SK-N-SH (cell line): ENCODE measurements around the gene KIAA1586. TPM values are rescaled to one million over a fixed set of nuclear protein-coding genes. Genes with fewer than 3 reads are reported as not detected.

Experiments used
- CTCF ChIA-PET: fragments of 300-600, 350-600 bp; formaldehyde crosslinking; extraction: SDS; loops from one replicate; lab custom pipeline; 2021; lab: Yijun Ruan, JAX
- POLR2A ChIA-PET: fragments of 350-600 bp; sonication (Branson Sonifier 250); formaldehyde crosslinking; extraction: SDS; loops from one replicate; lab custom pipeline; 2020; ENCODE audit warnings: antibody characterized with exemption, inconsistent platforms; lab: Yijun Ruan, JAX
- DNase-seq: peaks from one replicate; pipeline ENCODE4 v3.0.0; 2012
- H2AFZ ChIP-seq: fragments of 200-600 bp; sonication (generic); 2 replicates; pipeline ENCODE4 v1.8.1; 2016; ENCODE audit warnings: antibody characterized with exemption, mild to moderate bottlenecking, low read depth
- H3F3A ChIP-seq: fragments of 200-600 bp; sonication (generic); replicated peaks from 2 replicates; pipeline ENCODE3; 2016; ENCODE audit warnings: antibody characterized with exemption, mild to moderate bottlenecking; ENCODE audit not compliant: insufficient read depth
- H3K27ac ChIP-seq, 2 experiments: fragments of 200-500 bp in 1 of 2; fragments of 200-600 bp in 1 of 2; sonication (Bioruptor generic) in 1 of 2; sonication (generic), shearing (Covaris generic) in 1 of 2; 2 replicates each; pipeline versions ENCODE4 v1.5.1 to v1.6.1; 2014 to 2016; ENCODE audit warnings: low read depth in 2 of 2, inconsistent platforms in 1 of 2, low read length in 1 of 2, mild to moderate bottlenecking in 1 of 2, mixed read lengths in 1 of 2
- H3K27me3 ChIP-seq: fragments of 200-600 bp; sonication (generic), shearing (Covaris generic); 2 replicates; pipeline ENCODE4 v1.6.1; 2016; ENCODE audit warnings: mixed run types; ENCODE audit not compliant: insufficient read depth
- H3K36me3 ChIP-seq, 2 experiments: fragments of 200-500 bp in 1 of 2; fragments of 200-600 bp in 1 of 2; sonication (Bioruptor generic) in 1 of 2; sonication (generic) in 1 of 2; replicated peaks in 1 of 2; 2 replicates each; pipeline versions ENCODE3 to v1.5.1; 2014 to 2016; ENCODE audit warnings: low read length in 1 of 2, mild to moderate bottlenecking in 1 of 2; ENCODE audit not compliant: insufficient read depth in 2 of 2, control insufficient read depth in 1 of 2
- H3K4me1 ChIP-seq, 2 experiments: fragments of 200-500 bp in 1 of 2; fragments of 200-600 bp in 1 of 2; sonication (Bioruptor generic) in 1 of 2; sonication (generic), shearing (Covaris generic) in 1 of 2; 2 replicates each; pipeline versions ENCODE4 v1.5.1 to v1.6.1; 2014 to 2016; ENCODE audit warnings: low read depth in 1 of 2, low read length in 1 of 2, mixed run types in 1 of 2; ENCODE audit not compliant: insufficient read depth in 2 of 2, control insufficient read depth in 1 of 2
- H3K4me2 ChIP-seq: fragments of 200-600 bp; sonication (generic), shearing (Covaris generic); 2 replicates; pipeline ENCODE4 v1.6.1; 2017; ENCODE audit warnings: mixed run types
- H3K4me3 ChIP-seq, 2 experiments: fragments of 200-500 bp in 1 of 2; fragments of 200-600 bp in 1 of 2; sonication (Bioruptor generic) in 1 of 2; sonication (generic), shearing (Covaris generic) in 1 of 2; 2 replicates each; pipeline versions ENCODE4 v1.5.1 to v1.8.1; 2014 to 2016; ENCODE audit warnings: low read depth in 2 of 2, inconsistent platforms in 1 of 2, low read length in 1 of 2, mild to moderate bottlenecking in 1 of 2, mixed read lengths in 1 of 2, moderate library complexity in 1 of 2
- H3K79me2 ChIP-seq: fragments of 200-600 bp; sonication (generic); 2 replicates; pipeline ENCODE4 v1.8.1; 2017; ENCODE audit warnings: mild to moderate bottlenecking; ENCODE audit not compliant: insufficient read depth
- H3K9ac ChIP-seq: fragments of 200-600 bp; sonication (generic); 2 replicates; pipeline ENCODE4 v1.6.1; 2017; ENCODE audit warnings: mixed run types
- H3K9me2 ChIP-seq: fragments of 200-600 bp; sonication (generic); 2 replicates; pipeline ENCODE4 v1.6.1; 2017; ENCODE audit warnings: mixed run types
- H3K9me3 ChIP-seq: fragments of 200-600 bp; sonication (generic); 2 replicates; pipeline ENCODE4 v1.6.1; 2017; ENCODE audit warnings: mixed run types, mild to moderate bottlenecking, moderate library complexity
- H4K20me1 ChIP-seq: fragments of 200-600 bp; sonication (generic); 2 replicates; pipeline ENCODE4 v1.6.1; 2017; ENCODE audit warnings: mild to moderate bottlenecking, mixed run types; ENCODE audit not compliant: insufficient read depth
- CHD2 ChIP-seq: fragments of 150-350 bp; IDR thresholded peaks from 2 replicates; pipeline ENCODE4 v1.6.1; 2018; ENCODE audit warnings: low read length; ENCODE audit not compliant: partially characterized antibody
- EP300 ChIP-seq, 2 experiments: IDR thresholded peaks; 2 replicates each; pipeline versions ENCODE4 v1.4.0 to v1.6.1; 2012; ENCODE audit warnings: borderline replicate concordance in 1 of 2, low read depth in 1 of 2, low read length in 1 of 2
- EZH2phosphoT487 ChIP-seq: fragments of 200-600 bp; sonication (generic); IDR thresholded peaks from 2 replicates; pipeline ENCODE4 v1.6.1; 2017; ENCODE audit warnings: low read depth, mixed run types, mild to moderate bottlenecking, antibody characterized with exemption, moderate library complexity, borderline replicate concordance
- FOSL2 ChIP-seq: IDR thresholded peaks from 2 replicates; pipeline ENCODE4 v1.4.0; 2012; ENCODE audit warnings: low read depth, mild to moderate bottlenecking, moderate library complexity, borderline replicate concordance
- FOXJ3 ChIP-seq: sonication (generic); formaldehyde crosslinking; IDR thresholded peaks from 2 replicates; pipeline ENCODE4 v1.5.1; 2020; ENCODE audit warnings: mild to moderate bottlenecking, missing genetic modification reagents
- FOXM1 ChIP-seq: IDR thresholded peaks from 2 replicates; pipeline ENCODE4 v1.4.0; 2012; ENCODE audit warnings: low read depth, mild to moderate bottlenecking
- IRF3 ChIP-seq: fragments of 150-350 bp; IDR thresholded peaks from 2 replicates; pipeline ENCODE4 v1.6.1; 2016; ENCODE audit warnings: mild to moderate bottlenecking, low read depth, low read length
- MAX ChIP-seq: IDR thresholded peaks from 2 replicates; pipeline ENCODE4 v1.4.0; 2012; ENCODE audit warnings: low read depth
- NFIC ChIP-seq: IDR thresholded peaks from 2 replicates; pipeline ENCODE4 v1.4.0; 2012; ENCODE audit warnings: borderline replicate concordance
- NRF1 ChIP-seq: IDR thresholded peaks from 2 replicates; pipeline ENCODE4 v1.6.1; 2012; ENCODE audit warnings: low read depth, mild to moderate bottlenecking, low read length
- RAD21 ChIP-seq: IDR thresholded peaks from 2 replicates; pipeline ENCODE4 v1.6.1; 2012; ENCODE audit warnings: mild to moderate bottlenecking, low read length
- RCOR1 ChIP-seq: fragments of 150-350 bp; IDR thresholded peaks from 2 replicates; pipeline ENCODE4 v1.6.1; 2017; ENCODE audit warnings: antibody characterized with exemption, low read length
- RXRA ChIP-seq: IDR thresholded peaks from 2 replicates; pipeline ENCODE4 v1.4.0; 2012; ENCODE audit warnings: low read depth, mild to moderate bottlenecking, borderline replicate concordance
- SIN3A ChIP-seq: IDR thresholded peaks from 2 replicates; pipeline ENCODE4 v1.6.1; 2012; ENCODE audit warnings: low read depth, mild to moderate bottlenecking, low read length, moderate library complexity, borderline replicate concordance
- SMC3 ChIP-seq: IDR thresholded peaks from 2 replicates; pipeline ENCODE4 v1.6.1; 2012; ENCODE audit warnings: low read depth, low read length, improper control_type of control experiment
- TAF1 ChIP-seq: IDR thresholded peaks from 2 replicates; pipeline ENCODE4 v1.6.1; 2012; ENCODE audit warnings: low read depth, mild to moderate bottlenecking, low read length, moderate library complexity, borderline replicate concordance
- TEAD4 ChIP-seq: IDR thresholded peaks from 2 replicates; pipeline ENCODE4 v1.4.0; 2012; ENCODE audit warnings: mild to moderate bottlenecking, borderline replicate concordance; ENCODE audit not compliant: insufficient read depth
- USF1 ChIP-seq: IDR thresholded peaks from 2 replicates; pipeline ENCODE4 v1.4.0; 2012; ENCODE audit warnings: low read depth, borderline replicate concordance
- USF2 ChIP-seq: fragments of 150-350 bp; IDR thresholded peaks from 2 replicates; pipeline ENCODE4 v1.6.1; 2017; ENCODE audit warnings: antibody characterized with exemption, low read length, low read depth, borderline replicate concordance
- YY1 ChIP-seq: IDR thresholded peaks from 2 replicates; pipeline ENCODE4 v1.4.0; 2012; ENCODE audit warnings: low read depth, mild to moderate bottlenecking
- WGBS: methylation state at CpG from one replicate; pipeline ENCODE4 v1.1.6; 2017; ENCODE audit warnings: low lambda C conversion rate; 5-methylcytosine and 5-hydroxymethylcytosine counted together
- polyA plus RNA-seq, 3 experiments: library from polyadenylated mRNA; depleted of rRNA; stranded (reverse); fragments of >200 nt; gene quantifications; 2 replicates each; pipeline ENCODE4 v1.2.3, GENCODE V29; 2012

Gene KIAA1586
- polyA plus RNA-seq, 1 of the 3 experiments (the other 2 are of a cell fraction), result 3.2 TPM

GRCh38 chr6:57027301-57027700, 19.2 kb upstream of the KIAA1586 start:
- no peaks in the 10 kb centered on the region for H3K4me1 ChIP-seq
- no peak for DNase-seq
- CTCF ChIA-PET, result no interaction called here
- H3K36me3 ChIP-seq, result peaks cover 0 to 24% of the 10 kb centered on the region in 2 experiments
- H3K4me2 ChIP-seq, result no peak overlapping the region
- no peaks in the 10 kb centered on the region for H3K9me2 ChIP-seq
- POLR2A ChIA-PET, result no interaction called here
- no peak overlapping the region for H3K9ac ChIP-seq
- H2AFZ ChIP-seq, result no peak overlapping the region
- no peak for TF ChIP-seq IRF3
- TF ChIP-seq USF2, result no peak
- TF ChIP-seq NRF1, result no peak
- no peak for TF ChIP-seq SIN3A
- no peak for TF ChIP-seq FOXJ3
- TF ChIP-seq FOSL2, result no peak
- no peak for TF ChIP-seq TAF1
- TF ChIP-seq MAX, result no peak
- TF ChIP-seq YY1, result no peak
- TF ChIP-seq FOXM1, result no peak
- no peak for TF ChIP-seq RXRA
- no peak for TF ChIP-seq USF1
- TF ChIP-seq RCOR1, result no peak
- no peak for TF ChIP-seq CHD2
- TF ChIP-seq EZH2phosphoT487, result no peak
- TF ChIP-seq RAD21, result no peak
- no peak for TF ChIP-seq SMC3
- no peak for TF ChIP-seq NFIC
- no peak for TF ChIP-seq TEAD4
- TF ChIP-seq EP300 (IDR thresholded peaks at IDR 0.05; ENCODE audit: borderline replicate concordance in 1 of 2, low read depth in 1 of 2, low read length in 1 of 2), result no peak
- H4K20me1 ChIP-seq, result no peaks in the 10 kb centered on the region
- no peak overlapping the region for H3K27ac ChIP-seq
- 85% methylated on average over 3 of the region's 3 CpGs for WGBS
- no peaks in the 10 kb centered on the region for H3K79me2 ChIP-seq
- no peak overlapping the region for H3K4me3 ChIP-seq
- peaks cover 10% of the 10 kb centered on the region for H3K9me3 ChIP-seq
- H3K27me3 ChIP-seq, result no peaks in the 10 kb centered on the region
- no peaks in the 10 kb centered on the region for H3F3A ChIP-seq
